Neural crest cell (in vitro differentiated cells): ENCODE data around the gene BATF2. TPM values are rescaled to one million over a fixed set of nuclear protein-coding genes. Genes with fewer than 3 reads are reported as not detected.
A peak's percentile ranks its signal among the peaks of the same experiment; 100 is the strongest.
"Not testable (repeated sequence)": the region's sequence is repeated elsewhere in the genome, so short reads cannot be mapped to it uniquely, and the experiment has no call there.

Source experiments
- DNase-seq: peaks from one replicate; pipeline ENCODE4 v3.0.0; 2021; ENCODE audit warnings: low read depth, mixed read lengths, low spot score
- H3K27ac Mint-ChIP-seq: one replicate; pipeline ENCODE4 v1.8.0; 2021; ENCODE audit warnings: mild to moderate bottlenecking, mixed read lengths; ENCODE audit not compliant: unreplicated experiment
- H3K27me3 Mint-ChIP-seq: 2 replicates; pipeline ENCODE4 v1.8.0; 2021; ENCODE audit warnings: low read depth, mild to moderate bottlenecking, mixed read lengths
- H3K36me3 Mint-ChIP-seq: 2 replicates; pipeline ENCODE4 v1.8.0; 2021; ENCODE audit warnings: low read depth, mild to moderate bottlenecking, mixed read lengths
- H3K4me1 Mint-ChIP-seq: 2 replicates; pipeline ENCODE4 v1.8.0; 2021; ENCODE audit warnings: mixed read lengths
- H3K4me3 Mint-ChIP-seq: one replicate; pipeline ENCODE4 v1.8.0; 2021; ENCODE audit warnings: mild to moderate bottlenecking, mixed read lengths
- H3K9me3 Mint-ChIP-seq: 2 replicates; pipeline ENCODE4 v1.8.0; 2021; ENCODE audit warnings: mixed read lengths
- total RNA-seq: library from RNA; stranded (reverse); gene quantifications from 2 replicates; pipeline ENCODE4 v1.2.1, GENCODE V29; 2021
- TF ChIP-seq, protein P1 (sequence below): fragments of 200-600 bp; sonication (generic); conservative IDR thresholded peaks from 2 replicates; pipeline ENCODE4 v1.5.0; 2021; ENCODE audit warnings: antibody characterized with exemption, mild to moderate bottlenecking

Gene BATF2
- total RNA-seq, 1 donor from 2014 or later: 0.21 TPM

DNA sequence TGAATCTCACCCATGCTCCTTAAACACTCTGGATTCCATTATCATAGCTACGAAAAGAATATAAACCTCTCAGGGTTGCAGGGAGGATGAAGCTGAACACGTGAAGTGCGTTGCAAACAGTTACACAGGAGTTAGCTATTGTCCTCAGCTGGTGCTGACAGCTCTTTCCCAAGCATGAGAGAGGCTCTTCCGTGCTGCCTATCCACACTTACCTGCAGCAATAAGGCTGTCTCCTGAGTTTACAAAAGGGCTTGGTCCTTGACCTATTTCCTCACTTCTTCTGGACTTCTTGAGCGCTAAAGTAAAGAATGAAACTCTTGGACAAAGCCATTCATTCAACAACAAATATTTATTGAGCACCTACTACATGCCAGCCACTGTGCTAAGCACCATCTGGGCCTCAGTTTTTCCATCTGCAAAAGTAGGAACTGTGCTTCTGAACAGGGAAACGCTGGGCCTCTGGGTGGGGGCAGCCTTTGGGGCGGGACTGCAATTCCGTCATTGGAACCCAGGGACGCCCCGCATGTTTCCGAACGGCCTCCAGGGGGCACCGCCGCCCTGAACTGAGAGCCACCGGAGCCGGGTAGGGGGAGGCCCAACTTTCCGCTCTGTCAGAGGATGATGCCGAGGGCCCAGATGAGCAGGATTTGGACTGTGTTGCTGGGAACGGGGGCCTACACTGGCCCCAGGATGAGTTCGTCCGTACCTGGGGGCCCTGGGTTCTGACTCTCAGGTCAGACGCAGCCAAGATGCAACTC lies 16.5 kb upstream of the BATF2 start:
- TF ChIP-seq, protein P1, sequence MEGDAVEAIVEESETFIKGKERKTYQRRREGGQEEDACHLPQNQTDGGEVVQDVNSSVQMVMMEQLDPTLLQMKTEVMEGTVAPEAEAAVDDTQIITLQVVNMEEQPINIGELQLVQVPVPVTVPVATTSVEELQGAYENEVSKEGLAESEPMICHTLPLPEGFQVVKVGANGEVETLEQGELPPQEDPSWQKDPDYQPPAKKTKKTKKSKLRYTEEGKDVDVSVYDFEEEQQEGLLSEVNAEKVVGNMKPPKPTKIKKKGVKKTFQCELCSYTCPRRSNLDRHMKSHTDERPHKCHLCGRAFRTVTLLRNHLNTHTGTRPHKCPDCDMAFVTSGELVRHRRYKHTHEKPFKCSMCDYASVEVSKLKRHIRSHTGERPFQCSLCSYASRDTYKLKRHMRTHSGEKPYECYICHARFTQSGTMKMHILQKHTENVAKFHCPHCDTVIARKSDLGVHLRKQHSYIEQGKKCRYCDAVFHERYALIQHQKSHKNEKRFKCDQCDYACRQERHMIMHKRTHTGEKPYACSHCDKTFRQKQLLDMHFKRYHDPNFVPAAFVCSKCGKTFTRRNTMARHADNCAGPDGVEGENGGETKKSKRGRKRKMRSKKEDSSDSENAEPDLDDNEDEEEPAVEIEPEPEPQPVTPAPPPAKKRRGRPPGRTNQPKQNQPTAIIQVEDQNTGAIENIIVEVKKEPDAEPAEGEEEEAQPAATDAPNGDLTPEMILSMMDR: peak; percentile 80

DNA sequence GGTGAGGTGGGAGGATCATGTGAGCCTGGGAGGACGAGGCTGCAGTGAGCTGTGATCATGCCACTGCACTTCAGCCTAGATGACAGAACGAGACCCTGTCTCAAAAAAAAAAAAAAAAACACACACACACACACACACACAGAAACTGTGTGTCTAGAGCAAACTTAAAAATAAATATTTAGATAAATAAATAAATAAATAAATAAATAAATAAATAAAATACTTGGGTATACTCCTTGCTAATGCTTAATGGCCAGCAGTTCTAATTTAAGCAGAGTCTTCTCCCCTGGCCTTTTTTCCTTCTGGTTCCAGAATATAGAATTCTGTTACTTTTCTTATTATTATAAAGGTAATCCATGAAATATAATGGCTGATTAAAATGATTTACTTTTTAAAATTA lies 12.1 kb upstream of the BATF2 start:
- Mint-ChIP-seq H3K4me3 (no peak overlapping the region), H3K27me3 (no peaks in the 10 kb centered on the region)

More for the DNA sequence above, 16.5 kb upstream of the BATF2 start:
- H3K4me1 Mint-ChIP-seq: peaks cover 21% of the 10 kb centered on the region
- peaks cover 13% of the 10 kb centered on the region for H3K36me3 Mint-ChIP-seq
- H3K9me3 Mint-ChIP-seq: no peaks in the 10 kb centered on the region
- H3K27ac Mint-ChIP-seq: peak overlapping the region; percentile 99
- DNase-seq: peak; percentile 86
- H3K4me3 Mint-ChIP-seq: peak overlapping the region; percentile 91
- no peaks in the 10 kb centered on the region for H3K27me3 Mint-ChIP-seq

DNA sequence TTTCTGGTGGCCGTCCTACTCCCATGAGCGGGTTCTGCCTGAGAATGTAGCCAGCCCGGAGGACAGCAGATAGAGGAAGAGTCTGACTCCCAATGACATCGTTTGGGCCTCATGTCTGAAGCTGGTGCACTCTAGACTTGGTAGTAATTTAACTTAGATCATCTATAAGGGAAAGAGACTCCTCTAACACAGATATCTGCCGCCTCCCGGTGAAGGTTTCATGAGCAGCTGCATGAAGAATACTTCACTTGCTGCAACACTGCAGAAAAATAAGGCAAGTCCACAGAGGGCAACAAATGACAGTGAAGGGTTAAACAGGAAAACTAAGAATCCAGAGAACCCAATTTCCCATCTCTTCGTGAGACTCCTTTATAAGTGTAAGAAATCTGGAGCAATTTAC lies 11.2 kb upstream of the BATF2 start:
- Mint-ChIP-seq H3K4me3 (no peak overlapping the region), H3K9me3 (no peaks in the 10 kb centered on the region), H3K36me3 (no peaks in the 10 kb centered on the region), H3K4me1 (peaks cover 2% of the 10 kb centered on the region), H3K27me3 (no peaks in the 10 kb centered on the region), H3K27ac (no peak overlapping the region)
- no peak for DNase-seq
- TF ChIP-seq, protein P1: no peak

More for the DNA sequence above, 12.1 kb upstream of the BATF2 start:
- Mint-ChIP-seq H3K4me1 (peaks cover 9% of the 10 kb centered on the region), H3K36me3 (no peaks in the 10 kb centered on the region), H3K27ac (no peak overlapping the region), H3K9me3 (no peaks in the 10 kb centered on the region)
- no peak for DNase-seq
- TF ChIP-seq, protein P1: no peak

DNA sequence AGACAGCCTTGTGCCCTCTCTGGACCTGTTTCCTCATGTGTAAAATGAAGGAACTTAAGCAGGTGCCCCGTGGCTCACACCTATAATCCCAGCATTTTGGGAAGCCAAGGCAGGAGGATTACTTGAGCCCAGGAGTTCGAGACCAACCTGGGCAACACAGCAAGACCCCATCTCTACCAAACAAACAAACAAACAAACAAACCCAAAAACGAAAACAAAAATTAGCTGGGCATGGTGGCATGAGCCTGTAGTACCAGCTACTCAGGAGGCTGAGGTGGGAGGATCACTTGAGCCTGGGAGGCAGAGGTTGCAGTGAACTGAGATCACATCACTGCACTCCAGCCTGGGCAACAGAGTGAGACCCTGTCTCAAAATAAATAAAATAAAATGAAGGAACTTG lies 7.2 kb upstream of the BATF2 start:
- H3K36me3 Mint-ChIP-seq, H3K27ac Mint-ChIP-seq, H3K4me1 Mint-ChIP-seq, H3K9me3 Mint-ChIP-seq, H3K27me3 Mint-ChIP-seq, DNase-seq, H3K4me3 Mint-ChIP-seq: not testable (repeated sequence)

DNA sequence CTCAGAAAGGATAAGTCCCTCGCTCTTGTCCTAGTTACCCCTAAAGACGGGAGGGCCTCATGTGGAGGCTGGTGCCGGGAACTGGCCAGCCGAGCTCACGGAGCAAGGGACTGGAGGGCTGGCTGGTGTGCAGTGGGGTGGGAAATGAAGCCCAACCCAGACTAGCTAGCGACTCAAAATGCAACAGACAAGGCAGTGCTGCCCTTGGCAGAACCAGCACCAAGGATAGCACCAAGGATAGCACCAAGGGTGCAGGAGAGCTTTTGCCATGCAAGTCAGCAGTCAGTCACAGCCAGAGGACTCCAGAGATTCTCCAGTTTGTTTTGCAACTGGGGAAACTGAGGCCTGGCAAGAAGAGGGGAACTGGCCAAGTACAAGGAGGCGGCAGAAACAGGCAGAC lies 6.5 kb upstream of the BATF2 start:
- no peaks in the 10 kb centered on the region for H3K36me3 Mint-ChIP-seq
- H3K4me3 Mint-ChIP-seq: no peak overlapping the region
- no peak overlapping the region for H3K27ac Mint-ChIP-seq
- DNase-seq: no peak
- no peaks in the 10 kb centered on the region for H3K27me3 Mint-ChIP-seq
- TF ChIP-seq, protein P1: no peak
- H3K9me3 Mint-ChIP-seq: no peaks in the 10 kb centered on the region
- no peaks in the 10 kb centered on the region for H3K4me1 Mint-ChIP-seq

DNA sequence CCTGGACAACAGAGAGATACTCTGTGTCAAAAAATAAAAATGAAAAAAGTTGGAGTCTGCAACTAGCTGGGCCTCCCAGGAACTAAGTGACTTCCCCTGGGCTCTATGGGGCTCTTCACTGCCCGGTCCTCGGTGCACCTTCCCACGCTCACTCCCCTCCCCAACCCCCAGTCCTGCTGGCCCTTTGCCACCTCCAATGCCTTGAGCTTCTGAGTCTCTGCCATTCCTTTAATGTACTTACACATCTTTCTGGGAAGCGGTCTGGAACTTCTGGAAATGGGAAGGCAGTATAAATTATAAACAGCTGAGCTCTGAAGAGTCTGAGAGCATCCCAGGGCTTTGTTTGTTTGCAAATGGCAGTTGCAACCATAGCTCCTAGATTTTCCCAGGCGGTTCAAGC lies 5.9 kb upstream of the BATF2 start:
- H3K4me1 Mint-ChIP-seq: no peaks in the 10 kb centered on the region
- H3K27ac Mint-ChIP-seq: no peak overlapping the region
- H3K4me3 Mint-ChIP-seq: no peak overlapping the region
- DNase-seq: no peak
- H3K27me3 Mint-ChIP-seq: no peaks in the 10 kb centered on the region
- no peaks in the 10 kb centered on the region for H3K36me3 Mint-ChIP-seq
- TF ChIP-seq, protein P1: no peak
- H3K9me3 Mint-ChIP-seq: no peaks in the 10 kb centered on the region
